GM18951 (cell line): Measurements from ENCODE around the gene CYBC1.

Experiments used
- POLR2A ChIP-seq: IDR thresholded peaks from 4 replicates; pipeline ENCODE4 v1.6.1; 2011; ENCODE audit warnings: mild to moderate bottlenecking; ENCODE audit not compliant: insufficient read length, insufficient read depth; ENCODE audit errors: extremely low read depth
- in situ Hi-C: fragments of 300-500 bp; cut with MboI; formaldehyde crosslinking; loops from one replicate; pipeline ENCODE4 v1.12.0; 2022; ENCODE audit warnings: low sequenced_read_pairs, mixed read lengths, inconsistent platforms; ENCODE audit not compliant: unreplicated experiment

The CYBC1 gene

GRCh38 chr17:82489851-82490511 is 39.4 kb upstream of the CYBC1 start:
- TF ChIP-seq POLR2A, result no peak
- in situ Hi-C loops, result no loop called here

GRCh38 chr17:82489117-82489516 is 38.6 kb upstream of the CYBC1 start:
- no peak for TF ChIP-seq POLR2A
- in situ Hi-C loops, result no loop called here

- no peak for TF ChIP-seq POLR2A
- in situ Hi-C loops, result no loop called here
Measured at GRCh38 chr17:82487910-82488309, 37.4 kb upstream of the CYBC1 start.

GRCh38 chr17:82486231-82487094 is 35.9 kb upstream of the CYBC1 start:
- TF ChIP-seq POLR2A, result no peak
- in situ Hi-C loops, result no loop called here

GRCh38 chr17:82483836-82484235 is 33.3 kb upstream of the CYBC1 start:
- in situ Hi-C loops, result no loop called here
- TF ChIP-seq POLR2A, result no peak

GRCh38 chr17:82483204-82483660 is 32.7 kb upstream of the CYBC1 start:
- no peak for TF ChIP-seq POLR2A
- in situ Hi-C loops, result no loop called here

- TF ChIP-seq POLR2A, result no peak
- in situ Hi-C loops, result no loop called here
Measured at GRCh38 chr17:82480318-82480717, 29.8 kb upstream of the CYBC1 start.

- in situ Hi-C loops, result no loop called here
- no peak for TF ChIP-seq POLR2A
Measured at GRCh38 chr17:82479602-82480001, 29.1 kb upstream of the CYBC1 start.

GRCh38 chr17:82477934-82478333 is 27.4 kb upstream of the CYBC1 start:
- in situ Hi-C loops, result no loop called here
- no peak for TF ChIP-seq POLR2A

- no peak for TF ChIP-seq POLR2A
- in situ Hi-C loops, result no loop called here
Measured at GRCh38 chr17:82475458-82475857, 24.9 kb upstream of the CYBC1 start.

- in situ Hi-C loops, result no loop called here
- no peak for TF ChIP-seq POLR2A
Measured at GRCh38 chr17:82474223-82475010, 23.9 kb upstream of the CYBC1 start.

GRCh38 chr17:82470065-82470464 is 19.5 kb upstream of the CYBC1 start:
- no peak for TF ChIP-seq POLR2A
- in situ Hi-C loops, result no loop called here

GRCh38 chr17:82468692-82469091 is 18.1 kb upstream of the CYBC1 start:
- no peak for TF ChIP-seq POLR2A
- in situ Hi-C loops, result no loop called here
